ENCODE data around the gene TTC1. TPM values are rescaled to one million over a fixed set of nuclear protein-coding genes. Genes with fewer than 3 reads are reported as not detected.

The TTC1 gene
- total RNA-seq, 1 donor from 2014 or later: 67.7 TPM

- intact Hi-C loops (cut with DNase I): no loop called here
- DNase-seq (ENCODE audit: low spot score): no peak
Observed at GRCh38 chr5:160071516-160071915, 62.6 kb downstream of the TTC1 start.

GRCh38 chr5:160071916-160072315, 63.0 kb downstream of the TTC1 start:
- no peak for DNase-seq (ENCODE audit: low spot score)
- intact Hi-C loops (cut with DNase I): no loop called here

DNA sequence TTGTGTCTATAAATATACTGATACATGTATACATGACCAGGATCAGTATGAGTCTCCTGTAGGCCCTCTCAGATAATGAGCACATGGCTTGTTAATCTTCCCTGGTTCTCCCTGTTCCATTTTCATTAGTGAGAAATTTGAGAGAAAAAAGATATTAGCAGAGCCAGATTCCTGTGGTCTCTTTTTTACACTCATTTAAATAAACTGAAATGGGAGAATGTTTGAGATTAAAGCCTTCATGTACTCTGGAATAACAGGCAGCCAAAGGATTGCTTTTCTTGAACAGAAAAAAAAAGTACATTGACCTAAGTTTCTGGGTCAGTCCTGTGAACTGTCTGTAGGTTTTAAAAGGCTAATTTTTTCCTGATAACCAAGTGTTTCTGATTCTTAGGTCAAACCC, 66.1 kb downstream of the TTC1 start:
- intact Hi-C loops (cut with DNase I): no loop called here
- DNase-seq (ENCODE audit: low spot score): no peak

- no peak for DNase-seq (ENCODE audit: low spot score)
- intact Hi-C loops (cut with DNase I): no loop called here
Observed at GRCh38 chr5:160076997-160077396, 68.1 kb downstream of the TTC1 start.

GRCh38 chr5:160079753-160080152, 70.8 kb downstream of the TTC1 start:
- DNase-seq (ENCODE audit: low spot score): no peak
- intact Hi-C loops (cut with DNase I): no loop called here

GRCh38 chr5:160081495-160081894, 72.6 kb downstream of the TTC1 start:
- no peak for DNase-seq (ENCODE audit: low spot score)
- intact Hi-C loops (cut with DNase I): no loop called here

GRCh38 chr5:160082614-160083500, 73.9 kb downstream of the TTC1 start:
- intact Hi-C loops (cut with DNase I): no loop called here
- no peak for DNase-seq (ENCODE audit: low spot score)

DNA sequence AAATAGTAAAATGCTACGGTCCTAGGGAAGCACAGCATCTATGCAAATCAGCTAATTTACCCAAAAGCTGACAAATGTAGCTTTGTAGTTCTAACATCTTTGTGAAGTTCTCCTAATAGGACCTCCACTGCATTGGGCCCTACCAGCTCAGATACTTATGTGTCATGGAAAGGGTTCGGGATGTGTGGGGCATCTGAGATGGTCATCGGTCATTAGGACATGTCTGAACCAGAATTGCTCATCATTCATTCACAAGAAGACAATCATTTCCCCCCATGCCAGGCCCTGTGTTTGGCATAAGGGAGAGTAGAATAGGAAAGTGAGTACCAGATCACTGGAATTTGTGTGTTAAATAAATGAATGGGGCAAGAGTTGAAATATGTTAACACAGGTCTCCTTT, 74.6 kb downstream of the TTC1 start:
- intact Hi-C loops (cut with DNase I): no loop called here
- no peak for DNase-seq (ENCODE audit: low spot score)

GRCh38 chr5:160084144-160084543, 75.2 kb downstream of the TTC1 start:
- intact Hi-C loops (cut with DNase I): no loop called here
- no peak for DNase-seq (ENCODE audit: low spot score)

DNA sequence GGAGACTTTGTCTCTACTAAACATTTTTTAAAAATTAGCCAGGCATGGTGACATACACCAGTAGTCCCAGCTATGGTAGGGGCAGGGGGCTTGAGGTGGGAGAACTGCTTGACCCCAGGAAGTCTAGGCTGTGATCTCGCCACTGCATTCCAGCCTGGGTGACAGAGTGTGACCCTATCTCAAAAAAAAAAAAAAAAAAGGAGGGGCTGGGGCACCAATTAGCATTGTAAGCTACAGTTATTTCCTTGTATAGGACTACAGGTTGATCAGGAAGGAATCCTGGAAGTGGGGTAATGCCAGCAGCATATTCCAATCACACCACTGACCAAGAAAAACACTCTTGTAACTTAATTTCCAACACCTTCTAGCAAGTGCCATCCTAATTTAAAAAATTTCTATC, 78.3 kb downstream of the TTC1 start:
- intact Hi-C loops (cut with DNase I): no loop called here
- no peak for DNase-seq (ENCODE audit: low spot score)

- intact Hi-C loops (cut with DNase I): no loop called here
- DNase-seq (ENCODE audit: low spot score): no peak
Observed at GRCh38 chr5:160088805-160089204, 79.9 kb downstream of the TTC1 start.

- DNase-seq (ENCODE audit: low spot score): no peak
- intact Hi-C loops (cut with DNase I): no loop called here
Observed at GRCh38 chr5:160089531-160089930, 80.6 kb downstream of the TTC1 start.

- DNase-seq (ENCODE audit: low spot score): no peak
- intact Hi-C loops (cut with DNase I): no loop called here
Observed at GRCh38 chr5:160090059-160090458, 81.1 kb downstream of the TTC1 start.

- no peak for DNase-seq (ENCODE audit: low spot score)
- intact Hi-C loops (cut with DNase I): no loop called here
Observed at GRCh38 chr5:160092514-160092913, 83.6 kb downstream of the TTC1 start.

GRCh38 chr5:160092960-160093707, 84.2 kb downstream of the TTC1 start:
- intact Hi-C loops (cut with DNase I): no loop called here
- DNase-seq (ENCODE audit: low spot score): no peak

DNA sequence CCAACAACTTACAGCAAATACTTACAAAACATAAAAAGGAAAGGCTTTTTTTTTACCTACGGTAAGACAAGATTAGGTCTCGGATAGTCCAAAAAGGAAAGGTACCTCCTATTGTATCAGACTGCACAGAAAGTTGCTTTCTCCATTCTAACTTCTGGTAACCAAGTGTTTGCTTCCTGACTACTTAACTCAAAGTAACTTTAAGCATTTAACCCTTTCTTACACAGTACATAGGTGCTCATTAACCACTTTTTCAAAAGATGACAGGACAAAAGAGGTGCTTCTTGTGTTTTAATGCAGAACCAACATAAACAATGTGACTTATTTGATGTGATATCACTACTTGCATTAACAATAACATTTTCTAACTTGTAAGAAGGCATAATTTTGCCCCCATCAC, 87.2 kb downstream of the TTC1 start:
- intact Hi-C loops (cut with DNase I): no loop called here
- DNase-seq (ENCODE audit: low spot score): no peak

DNA sequence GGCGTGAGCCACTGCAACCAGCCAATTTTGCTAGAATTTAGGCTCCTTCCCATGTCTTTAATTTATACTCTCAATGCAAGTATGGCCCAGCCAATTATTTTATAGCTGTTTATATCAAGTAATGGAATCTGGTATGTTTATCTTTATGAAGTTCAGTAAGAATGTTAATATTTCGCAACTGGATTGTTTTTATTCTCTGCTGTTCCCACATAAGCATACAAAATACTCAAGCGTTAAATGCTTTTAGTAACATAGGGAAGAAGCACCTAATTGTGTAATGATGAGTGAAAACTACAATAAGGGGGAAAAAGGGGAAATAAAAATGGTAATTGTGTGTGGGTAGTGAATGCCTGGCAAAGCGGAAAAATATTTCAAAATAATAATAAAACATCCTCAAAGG, 89.1 kb downstream of the TTC1 start:
- no peak for DNase-seq (ENCODE audit: low spot score)
- intact Hi-C loops (cut with DNase I): no loop called here

DNA sequence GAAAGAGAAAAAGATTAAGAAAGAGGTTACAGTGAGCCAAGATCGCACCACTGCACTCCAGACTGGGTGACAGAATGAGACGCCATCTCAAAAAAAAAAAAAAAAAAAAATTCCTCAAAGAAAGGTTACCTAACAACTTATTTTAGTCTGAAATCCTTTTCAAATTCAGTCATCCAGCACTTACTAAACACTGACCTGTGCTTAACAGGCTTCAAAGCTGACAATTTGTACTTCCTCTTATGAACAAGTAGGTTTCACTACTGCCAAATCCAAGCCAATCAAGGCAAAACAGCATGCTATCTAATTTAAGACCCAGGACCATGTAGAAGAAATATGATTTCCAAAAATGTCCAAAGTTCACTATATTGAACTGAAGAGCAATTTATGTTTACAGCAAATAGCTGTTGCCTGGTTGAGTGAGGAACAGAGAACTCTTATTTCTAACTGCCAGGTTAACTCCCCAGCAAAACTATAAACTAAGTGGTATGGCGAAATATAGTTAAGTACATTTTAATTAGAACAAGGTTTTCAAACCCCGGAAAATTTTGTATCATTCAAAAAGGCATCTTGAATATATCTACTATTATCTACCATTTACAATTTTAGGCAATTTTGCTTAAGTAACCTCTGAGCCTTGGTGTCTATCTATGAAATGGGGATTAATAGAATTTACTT, 96.9 kb downstream of the TTC1 start:
- no peak for DNase-seq (ENCODE audit: low spot score)
- intact Hi-C loops (cut with DNase I): no loop called here

GRCh38 chr5:160108124-160108523, 99.2 kb downstream of the TTC1 start:
- no peak for DNase-seq (ENCODE audit: low spot score)
- intact Hi-C loops (cut with DNase I): no loop called here

Measured in cardiac septum (tissue), 1 donor.